K562 (cell line): ENCODE data around the gene KDF1. TPM values are rescaled to one million over a fixed set of nuclear protein-coding genes. Genes with fewer than 3 reads are reported as not detected.
A peak's percentile ranks its signal among the peaks of the same experiment; 100 is the strongest.

Source experiments
- ATF7 ChIP-seq: fragments of 450-650 bp; IDR thresholded peaks from 2 replicates; pipeline ENCODE4 v1.7.1; 2014; ENCODE audit warnings: mild to moderate bottlenecking, moderate library complexity
- BACH1 ChIP-seq: fragments of 200-800 bp; sonication (Bioruptor generic); IDR thresholded peaks from 2 replicates; pipeline ENCODE4 v1.6.1; 2016; ENCODE audit warnings: missing genetic modification characterization, missing compliant biosample characterization
- CC2D1A ChIP-seq: fragments of 450-650 bp; IDR thresholded peaks from 2 replicates; pipeline ENCODE4 v1.6.1; 2017; ENCODE audit warnings: mild to moderate bottlenecking
- ERF ChIP-seq: fragments of 450-650 bp; formaldehyde crosslinking; IDR thresholded peaks from 2 replicates; pipeline ENCODE4 v1.4.0; 2020; ENCODE audit warnings: mild to moderate bottlenecking, mixed read lengths
- HMBOX1 ChIP-seq: sonication (generic); IDR thresholded peaks from 2 replicates; pipeline ENCODE4 v1.6.1; 2016
- HNRNPK ChIP-seq: fragments of 200-400 bp; formaldehyde crosslinking; IDR thresholded peaks from one replicate; pipeline ENCODE4 v1.6.1; 2018; ENCODE audit warnings: mild to moderate bottlenecking, low read depth, low read length; ENCODE audit not compliant: poor library complexity, severe bottlenecking
- HNRNPUL1 ChIP-seq: fragments of 200-400 bp; formaldehyde crosslinking; IDR thresholded peaks from 2 replicates; pipeline ENCODE4 v1.6.1; 2017; ENCODE audit warnings: low read length
- KLF1 ChIP-seq: fragments of 450-650 bp; IDR thresholded peaks from 2 replicates; pipeline ENCODE4 v1.6.1; 2016; ENCODE audit warnings: missing genetic modification characterization, missing compliant biosample characterization
- KLF6 ChIP-seq: fragments of 250-450 bp; sonication (Bioruptor Pico); IDR thresholded peaks from 2 replicates; pipeline ENCODE4 v1.4.0; 2020; ENCODE audit warnings: mild to moderate bottlenecking, moderate library complexity, borderline replicate concordance
- MAZ ChIP-seq, 2 experiments: fragments of 450-650 bp in 1 of 2; sonication (generic) in 1 of 2; formaldehyde crosslinking; IDR thresholded peaks in 1 of 2; conservative IDR thresholded peaks in 1 of 2; 2 replicates each; pipeline versions ENCODE4 v1.4.0 to v1.5.0; 2020; ENCODE audit warnings: mild to moderate bottlenecking in 1 of 2, missing genetic modification reagents in 1 of 2
- NEUROD1 ChIP-seq: fragments of 150-350 bp; IDR thresholded peaks from 2 replicates; pipeline ENCODE4 v1.6.1; 2014; ENCODE audit warnings: borderline replicate concordance, low read length, low read depth; ENCODE audit not compliant: partially characterized antibody
- NONO ChIP-seq, 2 experiments: fragments of 200-400 bp in 1 of 2; fragments of 450-650 bp in 1 of 2; formaldehyde crosslinking in 1 of 2; IDR thresholded peaks; 2 replicates each; pipeline ENCODE4 v1.6.1; 2017; ENCODE audit warnings: low read depth in 2 of 2, mild to moderate bottlenecking in 2 of 2, moderate library complexity in 2 of 2, low read length in 1 of 2
- PCBP1 ChIP-seq: fragments of 200-400 bp; formaldehyde crosslinking; IDR thresholded peaks from 2 replicates; pipeline ENCODE4 v1.6.1; 2018; ENCODE audit warnings: mild to moderate bottlenecking, low read depth, low read length; ENCODE audit not compliant: poor library complexity, severe bottlenecking
- RHOXF2B ChIP-seq: fragments of 250-450 bp; sonication (Bioruptor Pico); conservative IDR thresholded peaks from 2 replicates; pipeline ENCODE4 v1.5.1; 2021
- TOE1 ChIP-seq, 2 experiments: fragments of 450-650 bp in 1 of 2; sonication (generic) in 1 of 2; formaldehyde crosslinking in 1 of 2; IDR thresholded peaks; 2 replicates each; pipeline versions ENCODE4 v1.7.1 to v1.8.0; 2016 to 2022; ENCODE audit warnings: borderline replicate concordance in 2 of 2, mild to moderate bottlenecking in 2 of 2, antibody characterized with exemption in 1 of 2, inconsistent platforms in 1 of 2, low read depth in 1 of 2, missing genetic modification reagents in 1 of 2, moderate library complexity in 1 of 2
- TRIM28 ChIP-seq: fragments of 450-650 bp; IDR thresholded peaks from 2 replicates; pipeline ENCODE4 v1.6.1; 2017
- ZBTB43 ChIP-seq: sonication (generic); formaldehyde crosslinking; IDR thresholded peaks from 2 replicates; pipeline ENCODE4 v1.8.0; 2023; ENCODE audit warnings: mild to moderate bottlenecking, missing genetic modification reagents
- ZBTB5 ChIP-seq: fragments of 450-650 bp; IDR thresholded peaks from 2 replicates; pipeline ENCODE4 v1.6.1; 2017; ENCODE audit warnings: antibody characterized with exemption
- ZEB2 ChIP-seq: fragments of 450-650 bp; IDR thresholded peaks from 2 replicates; pipeline ENCODE4 v1.6.1; 2016
- ZNF274 ChIP-seq: IDR thresholded peaks from 2 replicates; pipeline ENCODE4 v1.6.1; 2011; ENCODE audit warnings: low read depth, mild to moderate bottlenecking, low read length, moderate library complexity, borderline replicate concordance
- ZNF3 ChIP-seq: fragments of 250-450 bp; sonication (Bioruptor Pico); IDR thresholded peaks from 2 replicates; pipeline ENCODE4 v1.5.0; 2021; ENCODE audit warnings: mild to moderate bottlenecking, moderate library complexity
- ZNF57 ChIP-seq: fragments of 450-650 bp; formaldehyde crosslinking; IDR thresholded peaks from 2 replicates; pipeline ENCODE4 v1.4.0; 2020; ENCODE audit warnings: mild to moderate bottlenecking, moderate library complexity
- ZNF583 ChIP-seq: fragments of 250-450 bp; sonication (Bioruptor Pico); IDR thresholded peaks from 2 replicates; pipeline ENCODE4 v1.4.0; 2020
- ZNF76 ChIP-seq: fragments of 250-450 bp; sonication (Bioruptor Pico); IDR thresholded peaks from 2 replicates; pipeline ENCODE4 v1.4.0; 2020; ENCODE audit warnings: mild to moderate bottlenecking, moderate library complexity, borderline replicate concordance
- polyA plus RNA-seq, 8 experiments: library from polyadenylated mRNA; depleted of rRNA in 4 of 8; stranded (reverse) in 5 of 8; unstranded in 3 of 8; fragments of >200 nt; fragmentation: Nextera tagmentation in 2 of 8; fragmentation: Illumina TruSeq in 1 of 8; extraction: Ambion mirVana in 2 of 8; extraction: Trizol in 1 of 8; gene quantifications; 2 replicates each; pipeline versions ENCODE4 v1.2.1 to v1.2.3, GENCODE V29; 2011 to 2014; ENCODE audit warnings: inconsistent platforms in 1 of 8, missing spikeins in 1 of 8
- total RNA-seq, 7 experiments: library from RNA; depleted of rRNA in 6 of 7; stranded (reverse); fragments of >200 nt in 6 of 7; fragmentation: Illumina TruSeq in 2 of 7; extraction: Trizol in 2 of 7; gene quantifications; 2 replicates each; pipeline versions ENCODE4 v1.2.1 to v1.2.3, GENCODE V29; 2011 to 2021; ENCODE audit warnings: low replicate concordance in 1 of 7

The KDF1 gene
- total and polyA plus RNA-seq, 9 of the 15 experiments (the other 6 are each of a cell fraction or from before 2014, with no cell fraction given), result 0.38 to 1.9 (median 0.83) TPM

GRCh38 chr1:26900001-26900814, 60.1 kb downstream of the KDF1 start, which contains the start of gene GPATCH3 (continued):
- TF ChIP-seq PCBP1 (no peak), ZNF3 (CRISPR knock-in tag) (no peak), ATF7 (peak; percentile 74), NONO (IDR thresholded peaks at IDR 0.05; ENCODE audit: low read depth in 2 of 2, low read length in 1 of 2) (peak in 1 of 2 experiments; percentile 61; a peak in 1 of 4 replicates), HNRNPK (no peak), KLF6 (CRISPR knock-in tag) (no peak), TOE1 (IDR thresholded peaks at IDR 0.05; ENCODE audit: borderline replicate concordance) (peak; percentile 97), TOE1 (CRISPR knock-in tag; IDR thresholded peaks at IDR 0.05; ENCODE audit: borderline replicate concordance, low read depth) (no peak), BACH1 (no peak), ZBTB5 (no peak), ZEB2 (peak; percentile 33; the same call in 1 of the 2 replicates), NEUROD1 (peak; percentile 50), ERF (CRISPR knock-in tag) (no peak), HMBOX1 (peak; percentile 98), MAZ (CRISPR knock-in tag; conservative IDR thresholded peaks at IDR 0.05 in 1 of 2, IDR thresholded peaks at IDR 0.05 in 1 of 2) (peak; percentile 67 to 88), HNRNPUL1 (no peak), ZNF274 (no peak), ZNF57 (no peak), ZNF76 (no peak), KLF1 (tag) (no peak), ZNF583 (CRISPR knock-in tag) (no peak; the same call in 1 of the 2 replicates), RHOXF2B (CRISPR knock-in tag) (no peak), TRIM28 (peak; percentile 56), CC2D1A (no peak; the same call in 1 of the 2 replicates), ZBTB43 (no peak)
